ELR (cell line): ENCODE data around the gene TMEM38A.

ENCODE experiments used
- DNase-seq: peaks from one replicate; pipeline ENCODE4 v3.0.0-alpha.2; 2015; ENCODE audit warnings: low read depth

TMEM38A gene

GRCh38 chr19:16660763-16661479 lies at the start of gene TMEM38A:
Gene TMEM38A, plus strand, starts transcription at chr19:16661139. Its CDS starts 79 bp downstream, at chr19:16661218.
- peak; percentile 37 for DNase-seq

- no peak for DNase-seq
These were observed 48.3 kb upstream of the TMEM38A start for GRCh38 chr19:16612636-16613035.

- no peak for DNase-seq
These were observed 47.1 kb upstream of the TMEM38A start for GRCh38 chr19:16613841-16614240.

GRCh38 chr19:16614941-16615340 lies 46.0 kb upstream of the TMEM38A start:
- DNase-seq, result no peak

GRCh38 chr19:16615808-16616207 lies 45.1 kb upstream of the TMEM38A start:
- DNase-seq, result peak; percentile 34

GRCh38 chr19:16618248-16618647 lies 42.7 kb upstream of the TMEM38A start:
- DNase-seq, result no peak

GRCh38 chr19:16619457-16619856 lies 41.5 kb upstream of the TMEM38A start:
- no peak for DNase-seq

- no peak for DNase-seq
These were observed 40.9 kb upstream of the TMEM38A start for GRCh38 chr19:16620018-16620417.

- DNase-seq, result no peak
These were observed 40.4 kb upstream of the TMEM38A start for GRCh38 chr19:16620584-16620983.

- no peak for DNase-seq
These were observed 39.7 kb upstream of the TMEM38A start for GRCh38 chr19:16621165-16621800.

- DNase-seq, result no peak
These were observed 37.9 kb upstream of the TMEM38A start for GRCh38 chr19:16623066-16623465.

- DNase-seq, result no peak
These were observed 37.4 kb upstream of the TMEM38A start for GRCh38 chr19:16623576-16623975.

GRCh38 chr19:16624236-16624635 lies 36.7 kb upstream of the TMEM38A start:
- no peak for DNase-seq

GRCh38 chr19:16625163-16625958 lies 35.6 kb upstream of the TMEM38A start:
- DNase-seq, result no peak

- DNase-seq, result peak; percentile 19
These were observed 34.1 kb upstream of the TMEM38A start for GRCh38 chr19:16626796-16627192.

GRCh38 chr19:16627193-16627927 lies 33.6 kb upstream of the TMEM38A start:
- peak; percentile 32 for DNase-seq

- DNase-seq, result peak; percentile 4
These were observed 33.1 kb upstream of the TMEM38A start for GRCh38 chr19:16627928-16628182.

- peak; percentile 94 for DNase-seq
These were observed 32.6 kb upstream of the TMEM38A start, which contains the start of gene MED26 for GRCh38 chr19:16628183-16628983. Gene MED26, minus strand, starts transcription at chr19:16628204. Its CDS starts 261 bp downstream, at chr19:16627943.

GRCh38 chr19:16628984-16629691 lies 31.8 kb upstream of the TMEM38A start:
- no peak for DNase-seq

- DNase-seq, result no peak
These were observed 29.5 kb upstream of the TMEM38A start for GRCh38 chr19:16631465-16631864.

- DNase-seq, result no peak
These were observed 23.4 kb upstream of the TMEM38A start for GRCh38 chr19:16637535-16637934.
